HCT116 (cell line): Measurements from ENCODE around the gene CD300LB. TPM values are rescaled to one million over a fixed set of nuclear protein-coding genes. Genes with fewer than 3 reads are reported as not detected.

Experiments used
- ATAC-seq: fragments of 200-7000 bp; cut with Tn5 transposase; 2 replicates; pipeline ENCODE4 v1.9.1; 2020; ENCODE audit warnings: mild to moderate bottlenecking, moderate library complexity
- BruUV-seq: library from RNA; stranded (reverse); fragments of 400-500 nt; replicated peaks from 2 replicates; lab custom pipeline; 2021; lab: Mats Ljungman, UMichigan
- CTCF ChIA-PET: fragments of 300-600 bp; sonication (Branson Sonifier 250); formaldehyde crosslinking; loops from one replicate; lab custom pipeline; 2021; ENCODE audit warnings: antibody characterized with exemption; lab: Charles Lee
- POLR2A ChIA-PET: fragments of 300-600, 350-600 bp; sonication (Branson Sonifier 250); formaldehyde crosslinking; loops from one replicate; lab custom pipeline; 2021; ENCODE audit warnings: antibody characterized with exemption; lab: Charles Lee
- RAD21 ChIA-PET, 2 experiments: fragments of 300-600 bp; sonication (Branson Sonifier 250); formaldehyde crosslinking; loops; one replicate each; lab custom pipeline; 2023; ENCODE audit warnings: low total read pairs in 2 of 2; ENCODE audit not compliant: uncharacterized antibody in 2 of 2, unreplicated experiment in 2 of 2, low non-redundant PET in 1 of 2; lab: Charles Lee
- DNase-seq: peaks from one replicate; pipeline ENCODE4 v3.0.0-alpha.2; 2010; ENCODE audit warnings: low read depth, low spot score
- H2AFZ ChIP-seq: fragments of 200-600 bp; shearing (Covaris generic), sonication (generic); 2 replicates; pipeline ENCODE4 v1.6.1; 2017; ENCODE audit warnings: low read depth, mixed run types, mixed read lengths, antibody characterized with exemption, low read length; ENCODE audit not compliant: poor library complexity, severe bottlenecking
- H3K27ac ChIP-seq: 2 replicates; pipeline ENCODE4 v1.5.1; 2012; ENCODE audit warnings: low read depth, low read length
- H3K27me3 ChIP-seq: fragments of 200-600 bp; sonication (generic); 2 replicates; pipeline ENCODE4 v1.6.1; 2016; ENCODE audit warnings: mixed run types, low read length, mixed read lengths; ENCODE audit not compliant: insufficient read depth
- H3K36me3 ChIP-seq, 2 experiments: fragments of 200-500 bp in 1 of 2; fragments of 200-600 bp in 1 of 2; sonication (Bioruptor generic) in 1 of 2; sonication (generic) in 1 of 2; 2 replicates each; pipeline versions ENCODE4 v1.5.1 to v1.6.1; 2014 to 2016; ENCODE audit warnings: low read length in 2 of 2, inconsistent platforms in 1 of 2, mixed read lengths in 1 of 2, mixed run types in 1 of 2; ENCODE audit not compliant: insufficient read depth in 2 of 2, control insufficient read depth in 1 of 2
- H3K4me1 ChIP-seq, 2 experiments: fragments of 200-600 bp in 1 of 2; sonication (generic) in 1 of 2; 2 replicates each; pipeline versions ENCODE4 v1.5.1 to v1.6.1; 2012 to 2017; ENCODE audit warnings: low read length in 2 of 2, inconsistent platforms in 1 of 2, mild to moderate bottlenecking in 1 of 2, mixed read lengths in 1 of 2, mixed run types in 1 of 2, moderate library complexity in 1 of 2; ENCODE audit not compliant: insufficient read depth in 2 of 2, control insufficient read depth in 1 of 2
- H3K4me2 ChIP-seq: fragments of 200-600 bp; sonication (generic); 2 replicates; pipeline ENCODE4 v1.6.1; 2017; ENCODE audit warnings: mixed run types, low read length, mixed read lengths
- H3K4me3 ChIP-seq, 2 experiments: fragments of 200-600 bp in 1 of 2; sonication (generic) in 1 of 2; replicated peaks in 1 of 2; 2 replicates each; pipeline ENCODE4 v1.5.1; 2011 to 2016; ENCODE audit warnings: low read length in 2 of 2, control low read depth in 1 of 2, low read depth in 1 of 2, mild to moderate bottlenecking in 1 of 2, mixed read lengths in 1 of 2, mixed run types in 1 of 2
- H3K79me2 ChIP-seq: fragments of 200-600 bp; sonication (generic); 2 replicates; pipeline ENCODE4 v1.6.1; 2017; ENCODE audit warnings: mild to moderate bottlenecking, mixed run types, low read length, moderate library complexity, mixed read lengths; ENCODE audit not compliant: insufficient read depth
- H3K9ac ChIP-seq: fragments of 200-600 bp; sonication (generic); 2 replicates; pipeline ENCODE4 v1.6.1; 2016; ENCODE audit warnings: low read length, mixed read lengths
- H3K9me2 ChIP-seq: fragments of 200-600 bp; sonication (generic), shearing (Covaris generic); 2 replicates; pipeline ENCODE4 v1.6.1; 2017; ENCODE audit warnings: mixed run types, mild to moderate bottlenecking, moderate library complexity; ENCODE audit not compliant: insufficient read depth
- H3K9me3 ChIP-seq, 2 experiments: fragments of 200-500 bp in 1 of 2; fragments of 200-600 bp in 1 of 2; sonication (Bioruptor generic) in 1 of 2; sonication (generic) in 1 of 2; 2 replicates each; pipeline ENCODE4 v1.6.1; 2014 to 2017; ENCODE audit warnings: low read length in 2 of 2, mixed read lengths in 2 of 2, inconsistent platforms in 1 of 2, low read depth in 1 of 2, mild to moderate bottlenecking in 1 of 2, mixed run types in 1 of 2, moderate library complexity in 1 of 2; ENCODE audit not compliant: control insufficient read depth in 1 of 2, insufficient read depth in 1 of 2
- H4K20me1 ChIP-seq: fragments of 200-600 bp; sonication (generic), shearing (Covaris generic); 2 replicates; pipeline ENCODE4 v1.6.1; 2017; ENCODE audit warnings: mixed run types, mild to moderate bottlenecking, moderate library complexity; ENCODE audit not compliant: insufficient read depth
- CBX3 ChIP-seq: IDR thresholded peaks from 2 replicates; pipeline ENCODE4 v1.6.1; 2012; ENCODE audit warnings: low read depth
- CEBPB ChIP-seq: IDR thresholded peaks from 2 replicates; pipeline ENCODE4 v1.6.1; 2012; ENCODE audit warnings: low read depth
- ELF1 ChIP-seq: IDR thresholded peaks from 2 replicates; pipeline ENCODE4 v1.6.1; 2012; ENCODE audit warnings: low read depth, borderline replicate concordance
- EZH2 ChIP-seq: fragments of 200-600 bp; sonication (generic); IDR thresholded peaks from 2 replicates; pipeline ENCODE4 v1.6.1; 2017; ENCODE audit warnings: antibody characterized with exemption, mixed run types
- EZH2phosphoT487 ChIP-seq: fragments of 200-600 bp; IDR thresholded peaks from 2 replicates; pipeline ENCODE4 v1.6.1; 2018; ENCODE audit warnings: antibody characterized with exemption, borderline replicate concordance
- FOSL1 ChIP-seq: IDR thresholded peaks from 2 replicates; pipeline ENCODE4 v1.6.1; 2012; ENCODE audit warnings: low read depth
- JUND ChIP-seq: IDR thresholded peaks from 2 replicates; pipeline ENCODE4 v1.6.1; 2012
- POLR2A ChIP-seq: IDR thresholded peaks from 2 replicates; pipeline ENCODE4 v1.7.0; 2011; ENCODE audit warnings: borderline replicate concordance; ENCODE audit not compliant: insufficient read depth, insufficient read length; ENCODE audit errors: extremely low read depth
- POLR2AphosphoS5 ChIP-seq: IDR thresholded peaks from 2 replicates; pipeline ENCODE4 v1.6.1; 2011; ENCODE audit warnings: mild to moderate bottlenecking, low read depth, low read length, moderate library complexity
- RAD21 ChIP-seq: IDR thresholded peaks from 2 replicates; pipeline ENCODE4 v1.6.1; 2012; ENCODE audit warnings: low read depth, mild to moderate bottlenecking
- SIN3A ChIP-seq: IDR thresholded peaks from 2 replicates; pipeline ENCODE4 v1.6.1; 2012; ENCODE audit warnings: low read depth
- SP1 ChIP-seq: IDR thresholded peaks from 2 replicates; pipeline ENCODE4 v1.6.1; 2012; ENCODE audit warnings: low read depth
- SRF ChIP-seq: IDR thresholded peaks from 2 replicates; pipeline ENCODE4 v1.6.1; 2012; ENCODE audit warnings: low read depth
- TCF7L2 ChIP-seq: IDR thresholded peaks from 2 replicates; pipeline ENCODE4 v1.7.0; 2011; ENCODE audit warnings: borderline replicate concordance, inconsistent platforms; ENCODE audit not compliant: insufficient read depth, insufficient read length; ENCODE audit errors: extremely low read depth
- YY1 ChIP-seq: IDR thresholded peaks from 2 replicates; pipeline ENCODE4 v1.6.1; 2011; ENCODE audit warnings: low read length, low read depth, moderate library complexity, mild to moderate bottlenecking; ENCODE audit not compliant: insufficient replicate concordance; ENCODE audit errors: extremely low read depth
- ZNF274 ChIP-seq: fragments of 200-500 bp; sonication (Bioruptor generic); IDR thresholded peaks from 2 replicates; pipeline ENCODE4 v1.6.1; 2014; ENCODE audit warnings: mild to moderate bottlenecking, low read depth, low read length, inconsistent platforms
- intact Hi-C: fragments of 100-400 bp; cut with micrococcal nuclease; formaldehyde crosslinking; loops from 2 replicates; pipeline ENCODE4 v1.10.0; 2022
- total RNA-seq: library from RNA; stranded (reverse); gene quantifications from one replicate; pipeline ENCODE4 v1.2.1, GENCODE V29; 2021; ENCODE audit not compliant: unreplicated experiment
- TF ChIP-seq, protein P1 (sequence below): IDR thresholded peaks from 2 replicates; pipeline ENCODE4 v1.6.1; 2012

Gene CD300LB
- total RNA-seq, 1 experiment from 2014 or later, result not detected

DNA sequence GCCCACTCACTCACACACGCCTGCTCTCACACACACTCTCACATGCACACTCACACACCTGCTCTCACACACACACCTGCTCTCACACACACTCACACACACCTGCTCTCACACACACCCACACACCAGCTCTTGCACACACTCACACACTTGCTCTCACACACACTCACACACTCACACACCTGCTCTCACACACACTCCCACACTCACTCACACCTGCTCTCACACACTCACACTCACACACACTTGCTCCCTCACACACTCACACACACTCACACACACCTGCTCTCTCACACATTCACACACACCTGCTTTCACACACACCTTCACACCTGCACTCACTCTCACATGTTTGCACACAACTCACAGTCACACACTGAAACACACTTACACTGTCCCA is 32.1 kb upstream of the CD300LB start:
- CTCF ChIA-PET, result interaction anchor here (0.5 kb wide), 1 partner anchor 171 kb away, joined by 3 read pairs; no protein-coding TSS in a partner anchor
- POLR2A ChIA-PET, result no interaction called here
- H3K27me3 ChIP-seq, result peaks cover 21% of the 10 kb centered on the region
- no TSS peak for BruUV-seq
- intact Hi-C loops, result no loop called here
- no peak overlapping the region for H2AFZ ChIP-seq
- no peaks in the 10 kb centered on the region for H3K9me2 ChIP-seq
- TF ChIP-seq CBX3, result no peak
- no peak for TF ChIP-seq SRF
- no peak for TF ChIP-seq POLR2AphosphoS5
- no peak for TF ChIP-seq ELF1
- no peak for TF ChIP-seq SP1
- TF ChIP-seq CEBPB, result no peak
- no peak for TF ChIP-seq FOSL1
- TF ChIP-seq ZNF274, result no peak
- no peak for TF ChIP-seq EZH2phosphoT487
- TF ChIP-seq TCF7L2, result no peak
- TF ChIP-seq, protein P1, sequence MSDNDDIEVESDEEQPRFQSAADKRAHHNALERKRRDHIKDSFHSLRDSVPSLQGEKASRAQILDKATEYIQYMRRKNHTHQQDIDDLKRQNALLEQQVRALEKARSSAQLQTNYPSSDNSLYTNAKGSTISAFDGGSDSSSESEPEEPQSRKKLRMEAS, result no peak
- no peak for TF ChIP-seq SIN3A
- no peak for TF ChIP-seq POLR2A
- TF ChIP-seq RAD21, result no peak
- TF ChIP-seq JUND, result no peak
- no peak for TF ChIP-seq YY1
- no peak for TF ChIP-seq EZH2
- no peak overlapping the region for H3K4me2 ChIP-seq
- H3K9me3 ChIP-seq, result no peaks in the 10 kb centered on the region
- H3K79me2 ChIP-seq, result no peaks in the 10 kb centered on the region
- ATAC-seq, result no peak
- DNase-seq, result no peak
- no peak overlapping the region for H3K9ac ChIP-seq
- H3K4me3 ChIP-seq, result no peak overlapping the region
- H4K20me1 ChIP-seq, result no peaks in the 10 kb centered on the region
- H3K36me3 ChIP-seq, result no peaks in the 10 kb centered on the region
- no peak overlapping the region for H3K27ac ChIP-seq
- RAD21 ChIA-PET, result no interaction called here
- peaks cover 0 to 4% of the 10 kb centered on the region in 2 experiments; a peak in 1 of 4 replicates for H3K4me1 ChIP-seq
